Measurements from ENCODE around the gene OLFML2A. TPM values are rescaled to one million over a fixed set of nuclear protein-coding genes. Genes with fewer than 3 reads are reported as not detected.

The OLFML2A gene
- total RNA-seq, 1 experiment from 2014 or later: 0.99 TPM

- no peak overlapping the region for H3K4me3 Mint-ChIP-seq (ENCODE audit: low read depth, unreplicated experiment)
- CTCF ChIA-PET: interaction anchor here (0.8 to 1.4 kb wide), 4 partner anchors 61 to 83 kb away, joined by 3 to 4 read pairs (median 4); no protein-coding TSS in a partner anchor
Observed at GRCh38 chr9:124855566-124855943, 78.6 kb downstream of the OLFML2A start.

GRCh38 chr9:124855944-124856765, 79.2 kb downstream of the OLFML2A start:
- H3K36me3 Mint-ChIP-seq (ENCODE audit: insufficient read depth, unreplicated experiment): peaks cover 61% of the 10 kb centered on the region
- CTCF ChIA-PET: interaction anchor here (0.8 to 1.4 kb wide), 4 partner anchors 61 to 84 kb away, joined by 3 to 4 read pairs (median 4); no protein-coding TSS in a partner anchor
- intact Hi-C loops (cut with micrococcal nuclease; ENCODE audit: unreplicated experiment): no loop called here
- BruUV-seq (replicated peaks): no TSS peak
- peaks cover 9% of the 10 kb centered on the region for H3K4me1 Mint-ChIP-seq (ENCODE audit: low read depth, unreplicated experiment)
- peak; percentile 49 for DNase-seq
- H3K9me3 Mint-ChIP-seq (ENCODE audit: low read depth, unreplicated experiment): no peaks in the 10 kb centered on the region
- no peaks in the 10 kb centered on the region for H3K27me3 Mint-ChIP-seq (ENCODE audit: unreplicated experiment)
- no peak overlapping the region for H3K4me3 Mint-ChIP-seq (ENCODE audit: low read depth, unreplicated experiment)
- TF ChIP-seq CTCF (IDR thresholded peaks at IDR 0.05; ENCODE audit: unreplicated experiment): no peak
- no peak overlapping the region for H3K27ac Mint-ChIP-seq (ENCODE audit: unreplicated experiment)

More at GRCh38 chr9:124855566-124855943, 78.6 kb downstream of the OLFML2A start:
- H3K9me3 Mint-ChIP-seq (ENCODE audit: low read depth, unreplicated experiment): no peaks in the 10 kb centered on the region
- H3K4me1 Mint-ChIP-seq (ENCODE audit: low read depth, unreplicated experiment): peaks cover 8% of the 10 kb centered on the region
- intact Hi-C loops (cut with micrococcal nuclease; ENCODE audit: unreplicated experiment): no loop called here
- H3K27ac Mint-ChIP-seq (ENCODE audit: unreplicated experiment): peak overlapping the region; percentile 50
- peaks cover 55% of the 10 kb centered on the region for H3K36me3 Mint-ChIP-seq (ENCODE audit: insufficient read depth, unreplicated experiment)
- H3K27me3 Mint-ChIP-seq (ENCODE audit: unreplicated experiment): no peaks in the 10 kb centered on the region
- no TSS peak for BruUV-seq (replicated peaks)
- no peak for TF ChIP-seq CTCF (IDR thresholded peaks at IDR 0.05; ENCODE audit: unreplicated experiment)
- DNase-seq: no peak

GRCh38 chr9:124857533-124858162, 80.7 kb downstream of the OLFML2A start:
- DNase-seq: no peak
- Mint-ChIP-seq H3K27ac (ENCODE audit: unreplicated experiment) (no peak overlapping the region), H3K9me3 (ENCODE audit: low read depth, unreplicated experiment) (no peaks in the 10 kb centered on the region), H3K27me3 (ENCODE audit: unreplicated experiment) (no peaks in the 10 kb centered on the region), H3K4me3 (ENCODE audit: low read depth, unreplicated experiment) (no peak overlapping the region), H3K36me3 (ENCODE audit: insufficient read depth, unreplicated experiment) (peaks cover 75% of the 10 kb centered on the region), H3K4me1 (ENCODE audit: low read depth, unreplicated experiment) (peaks cover 9% of the 10 kb centered on the region)
- intact Hi-C loops (cut with micrococcal nuclease; ENCODE audit: unreplicated experiment): no loop called here
- no peak for TF ChIP-seq CTCF (IDR thresholded peaks at IDR 0.05; ENCODE audit: unreplicated experiment)
- no TSS peak for BruUV-seq (replicated peaks)
- CTCF ChIA-PET: no interaction called here

- H3K36me3 Mint-ChIP-seq (ENCODE audit: insufficient read depth, unreplicated experiment): peaks cover 74% of the 10 kb centered on the region
- no peaks in the 10 kb centered on the region for H3K27me3 Mint-ChIP-seq (ENCODE audit: unreplicated experiment)
- H3K4me3 Mint-ChIP-seq (ENCODE audit: low read depth, unreplicated experiment): no peak overlapping the region
- DNase-seq: no peak
- BruUV-seq (replicated peaks): no TSS peak
- peaks cover 9% of the 10 kb centered on the region for H3K4me1 Mint-ChIP-seq (ENCODE audit: low read depth, unreplicated experiment)
- intact Hi-C loops (cut with micrococcal nuclease; ENCODE audit: unreplicated experiment): no loop called here
- no peak for TF ChIP-seq CTCF (IDR thresholded peaks at IDR 0.05; ENCODE audit: unreplicated experiment)
- H3K9me3 Mint-ChIP-seq (ENCODE audit: low read depth, unreplicated experiment): no peaks in the 10 kb centered on the region
- H3K27ac Mint-ChIP-seq (ENCODE audit: unreplicated experiment): no peak overlapping the region
- CTCF ChIA-PET: interaction anchor here (0.5 kb wide), 1 partner anchor 47 kb away, joined by 4 read pairs; no protein-coding TSS in a partner anchor
Observed at GRCh38 chr9:124858330-124859046, 81.6 kb downstream of the OLFML2A start.

All from Calu3 (cell line).